AG08395 (cell line): ENCODE measurements around the gene PMEL.
"Not testable (repeated sequence)": the region's sequence is repeated elsewhere in the genome, so short reads cannot be mapped to it uniquely, and the experiment has no call there.

Experiments
- DNase-seq: peaks from one replicate; pipeline ENCODE4 v3.0.0; 2012; ENCODE audit warnings: mixed read lengths, low spot score

Gene PMEL

DNA sequence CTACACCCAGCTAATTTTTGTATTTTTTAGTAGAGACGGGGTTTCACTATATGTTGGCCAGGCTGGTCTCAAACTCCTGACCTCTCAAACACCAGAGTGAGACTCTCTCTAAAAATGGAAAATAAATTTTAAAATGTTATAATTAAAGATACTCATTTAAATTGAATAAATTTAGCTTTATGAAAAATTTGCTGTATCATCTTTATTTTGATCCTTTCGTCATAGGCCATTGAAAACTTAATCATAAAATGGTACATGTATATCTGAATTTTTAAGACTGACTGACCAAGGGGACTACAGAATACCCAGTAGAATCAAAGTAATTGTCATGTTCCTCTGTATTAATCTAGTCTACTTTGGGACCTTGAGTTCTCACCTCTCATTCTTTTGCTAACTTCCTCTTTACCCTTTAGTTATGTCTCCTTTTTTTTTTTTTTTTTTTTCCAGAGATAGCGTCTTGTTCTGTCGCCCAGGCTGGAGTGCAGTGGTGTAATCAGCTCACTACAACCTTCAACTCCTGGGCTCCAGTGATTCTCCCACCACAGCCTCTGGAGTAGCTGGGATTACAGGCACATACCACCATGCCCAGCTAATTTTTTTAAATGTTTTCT, 17.5 kb upstream of the PMEL start:
- DNase-seq, result no peak

GRCh38 chr12:55982319-55982936, 16.6 kb upstream of the PMEL start:
- DNase-seq, result no peak

GRCh38 chr12:55981882-55982281, 16.0 kb upstream of the PMEL start:
- DNase-seq, result not testable (repeated sequence)

GRCh38 chr12:55979069-55979468, 13.2 kb upstream of the PMEL start:
- no peak for DNase-seq

DNA sequence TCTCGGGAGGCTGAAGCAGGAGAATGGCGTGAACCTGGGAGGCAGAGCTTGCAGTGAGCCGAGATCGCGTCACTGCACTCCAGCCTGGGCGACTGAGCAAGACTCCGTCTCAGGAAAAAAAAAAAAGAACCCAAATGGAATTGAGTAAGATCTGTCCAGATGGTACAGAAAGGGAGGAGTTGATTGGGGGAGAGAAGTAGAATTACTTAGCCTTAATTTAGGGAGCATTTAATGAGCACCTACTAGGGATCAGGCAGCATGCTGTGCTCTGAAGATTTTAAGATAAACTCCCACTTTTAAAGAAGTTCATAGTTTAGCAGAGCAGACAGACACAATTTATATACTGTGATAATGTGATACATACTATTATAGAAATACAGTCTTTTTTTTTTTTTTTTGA, 12.6 kb upstream of the PMEL start:
- DNase-seq, result no peak

DNA sequence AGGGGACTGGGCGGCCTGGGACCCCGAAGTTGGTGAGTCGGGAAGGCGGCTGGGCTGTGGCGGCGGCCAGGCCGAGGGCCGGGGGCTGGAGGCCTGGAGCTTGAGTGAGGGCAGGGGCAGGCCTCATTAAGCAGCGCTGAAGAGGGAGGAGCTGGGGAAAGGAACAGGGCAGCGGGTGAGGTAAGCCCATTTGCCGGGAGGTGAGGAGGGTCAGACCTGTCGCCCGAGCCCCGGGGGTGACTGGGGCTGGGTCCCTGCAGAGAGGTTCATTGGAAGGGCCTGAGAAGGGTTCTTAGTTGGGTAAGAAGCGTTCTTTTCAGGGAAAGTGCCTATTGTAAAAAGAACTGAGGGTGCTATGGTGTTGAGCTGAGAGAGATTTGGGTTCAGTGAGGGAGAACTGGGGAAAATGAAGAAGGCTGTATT, 8.5 kb upstream of the PMEL start:
- peak; percentile 49 for DNase-seq

DNA sequence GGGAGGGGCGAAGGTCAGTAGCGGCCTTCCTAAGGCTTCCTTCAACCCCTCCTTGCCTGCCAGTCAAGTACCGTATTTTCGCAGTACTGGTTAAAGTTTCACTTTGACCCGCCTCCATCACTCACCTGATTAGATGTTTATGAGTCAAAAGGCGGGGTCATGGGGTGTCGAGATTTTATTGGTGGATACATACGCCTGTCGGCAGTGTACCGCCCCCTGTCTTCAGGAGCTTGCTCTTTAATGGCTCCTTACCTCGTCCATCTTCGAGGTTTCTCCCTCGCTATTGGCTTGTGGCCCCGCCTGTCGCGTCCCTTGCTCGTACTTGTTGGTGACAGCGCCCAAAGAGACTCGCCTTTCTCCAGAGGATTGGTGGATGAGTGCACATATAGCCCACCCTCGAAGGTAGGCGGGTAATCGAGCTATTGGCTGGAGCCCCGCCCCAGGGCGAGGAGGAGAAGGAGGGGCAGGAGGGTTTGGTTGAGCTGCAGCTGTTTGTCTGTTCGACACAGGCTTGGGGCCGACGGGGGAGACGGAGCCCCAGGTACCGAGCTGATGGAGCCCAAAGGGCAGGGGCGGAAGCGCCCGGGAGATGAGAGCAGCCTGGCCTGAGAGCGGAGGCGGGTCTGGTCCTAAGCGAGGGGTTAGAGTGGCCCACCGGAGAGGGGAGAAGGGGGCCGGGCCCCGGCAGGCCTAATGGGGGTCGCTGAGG, 7.9 kb upstream of the PMEL start, which contains the start of gene RAB5B:
RAB5B (plus strand) TSS at position 480 of the 709 bp plus-strand sequence. CDS start 12,883 bp downstream, outside the sequence.
- DNase-seq, result peak; percentile 97

- no peak for DNase-seq
These were observed 7.2 kb upstream of the PMEL start for GRCh38 chr12:55972911-55973598.

DNA sequence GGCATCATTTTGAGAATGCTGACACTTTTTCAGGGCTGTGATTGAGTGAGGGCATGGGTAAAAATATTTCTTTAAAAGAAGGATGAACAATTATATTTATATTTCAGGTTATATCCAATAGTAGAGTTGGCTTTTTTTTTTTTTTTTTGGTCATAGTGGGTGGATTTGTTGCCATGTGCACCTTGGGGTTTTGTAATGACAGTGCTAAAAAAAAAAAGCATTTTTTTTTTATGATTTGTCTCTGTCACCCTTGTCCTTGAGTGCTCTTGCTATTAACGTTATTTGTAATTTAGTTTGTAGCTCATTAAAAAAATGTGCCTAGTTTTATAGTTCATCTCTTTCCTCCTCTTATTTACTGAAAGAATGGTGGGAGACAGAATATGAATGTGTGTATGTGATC, 6.6 kb upstream of the PMEL start:
- no peak for DNase-seq

DNA sequence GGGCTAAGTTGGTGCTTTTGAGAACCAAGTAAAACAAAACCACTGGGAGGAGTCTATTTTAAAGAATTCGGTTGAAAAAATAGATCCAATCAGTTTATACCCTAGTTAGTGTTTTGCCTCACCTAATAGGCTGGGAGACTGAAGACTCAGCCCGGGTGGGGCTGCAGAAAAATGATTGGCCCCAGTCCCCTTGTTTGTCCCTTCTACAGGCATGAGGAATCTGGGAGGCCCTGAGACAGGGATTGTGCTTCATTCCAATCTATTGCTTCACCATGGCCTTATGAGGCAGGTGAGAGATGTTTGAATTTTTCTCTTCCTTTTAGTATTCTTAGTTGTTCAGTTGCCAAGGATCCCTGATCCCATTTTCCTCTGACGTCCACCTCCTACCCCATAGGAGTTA, 6.2 kb upstream of the PMEL start:
- DNase-seq, result peak; percentile 55

- no peak for DNase-seq
These were observed 4.9 kb upstream of the PMEL start for GRCh38 chr12:55970775-55971174.

- DNase-seq, result no peak
These were observed 3.5 kb upstream of the PMEL start for GRCh38 chr12:55969356-55969755.

GRCh38 chr12:55966408-55967281, 803 bp upstream of the PMEL start, which contains the start of gene CDK2:
Gene CDK2 (plus strand): TSS chr12:55966830. CDS start chr12:55967009, 179 bp downstream.
- DNase-seq, result peak; percentile 96

DNA sequence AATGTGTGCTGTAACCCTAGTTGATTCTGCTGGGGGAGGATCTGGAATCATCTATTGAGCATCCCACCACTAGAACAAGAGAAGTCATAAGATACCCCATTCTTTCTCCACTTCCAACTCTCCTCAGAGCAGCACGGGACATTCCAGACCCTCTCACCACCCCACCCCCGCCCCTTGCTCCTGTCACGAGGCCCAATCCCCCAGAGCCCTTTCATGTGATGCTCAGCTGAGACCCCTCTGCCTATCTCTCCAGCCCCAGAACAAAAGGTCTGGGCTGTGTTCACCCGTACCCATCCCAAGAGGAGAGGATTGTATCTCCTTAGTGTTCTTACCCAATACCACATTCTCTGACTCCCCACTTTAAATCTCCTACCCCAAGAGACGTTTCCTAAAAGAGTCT, 602 bp downstream of the PMEL start:
- no peak for DNase-seq

DNA sequence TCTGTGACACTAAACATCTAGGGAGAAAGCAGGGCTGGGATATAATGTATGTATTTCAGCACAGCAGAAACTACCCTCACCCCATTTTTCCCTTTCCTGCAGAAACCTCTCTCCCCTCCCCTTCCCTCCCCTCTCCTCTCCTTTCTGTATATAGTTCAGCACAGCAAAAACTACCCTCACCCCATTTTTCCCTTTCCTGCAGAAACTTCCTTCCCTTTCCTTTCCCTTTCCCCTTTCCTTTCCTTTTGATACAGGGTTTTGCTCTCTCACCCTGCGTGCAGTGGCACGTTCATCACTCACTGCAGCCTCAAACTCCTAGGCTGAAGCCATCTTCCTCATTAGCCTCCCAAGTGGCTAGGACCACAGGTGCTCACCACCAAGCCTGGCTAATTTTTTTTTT, 2.1 kb downstream of the PMEL start:
- DNase-seq, result no peak

DNA sequence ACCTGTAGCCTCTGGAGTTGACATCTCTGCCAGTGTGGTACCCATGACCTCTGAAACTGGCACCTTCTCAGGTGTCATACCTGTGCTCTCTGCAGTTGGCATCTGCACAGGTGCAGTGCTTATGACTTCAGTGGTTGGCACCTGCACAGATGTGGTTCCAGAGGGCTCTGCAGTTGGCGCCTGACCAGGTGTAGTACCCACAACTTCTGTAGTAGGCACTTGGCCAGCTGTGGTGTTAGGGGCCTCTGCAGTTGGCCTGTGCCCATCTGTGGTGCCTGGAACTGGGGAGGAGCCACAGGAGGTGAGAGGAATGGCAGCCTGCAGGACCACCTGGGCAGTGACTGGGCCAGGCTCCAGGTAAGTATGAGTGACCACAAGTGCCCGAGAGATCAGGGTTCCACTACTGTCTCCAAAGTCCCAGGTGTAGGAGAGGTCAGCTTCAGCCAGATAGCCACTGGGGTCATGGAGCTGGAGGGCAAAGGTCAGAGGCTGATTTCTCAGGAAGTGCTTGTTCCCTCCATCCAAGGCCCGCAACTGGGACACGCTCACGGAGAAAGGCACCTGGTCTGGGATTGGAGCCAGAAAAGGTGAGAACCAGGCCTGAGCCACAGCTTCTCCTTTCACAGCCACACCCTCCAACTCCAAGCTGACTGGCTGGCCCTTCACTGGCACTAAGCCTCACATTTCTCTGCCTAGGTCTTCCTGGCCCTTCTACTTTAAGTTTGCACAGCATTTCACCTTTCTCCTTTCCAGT, 8.6 kb downstream of the PMEL start:
- DNase-seq, result no peak

DNA sequence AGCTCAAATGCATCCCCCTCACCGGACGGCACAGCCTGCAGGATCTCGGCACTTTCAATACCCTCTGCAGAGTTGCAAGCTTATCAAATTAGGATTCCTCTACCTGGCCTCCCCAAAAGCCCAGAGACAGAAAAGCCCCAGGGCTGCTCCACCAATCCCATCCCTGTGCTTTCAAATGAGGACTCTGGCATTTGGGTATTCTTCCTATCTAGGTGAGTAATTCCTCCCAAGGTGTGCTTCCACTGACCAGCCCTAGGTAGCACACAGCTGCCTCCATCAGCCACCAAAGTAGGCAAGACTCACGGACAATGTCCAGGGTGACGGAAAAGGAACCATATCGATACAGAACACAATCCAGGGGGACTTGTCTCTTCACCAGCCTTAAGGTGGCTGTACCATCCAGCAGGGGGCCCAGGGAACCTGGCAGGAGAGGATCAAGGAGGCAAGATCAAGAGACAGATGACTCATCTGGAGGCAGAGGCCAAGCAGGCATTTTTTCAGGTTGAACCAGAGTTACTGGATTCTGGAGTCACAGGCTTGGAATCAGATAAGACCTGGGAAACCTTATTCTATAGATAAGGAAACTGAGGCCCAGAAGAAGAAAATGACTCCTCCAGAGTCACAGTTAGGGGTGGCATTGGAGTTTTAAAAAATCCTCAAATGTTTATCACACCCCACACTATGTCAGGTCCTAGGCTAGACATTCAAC, 9.9 kb downstream of the PMEL start:
- peak; percentile 71 for DNase-seq

DNA sequence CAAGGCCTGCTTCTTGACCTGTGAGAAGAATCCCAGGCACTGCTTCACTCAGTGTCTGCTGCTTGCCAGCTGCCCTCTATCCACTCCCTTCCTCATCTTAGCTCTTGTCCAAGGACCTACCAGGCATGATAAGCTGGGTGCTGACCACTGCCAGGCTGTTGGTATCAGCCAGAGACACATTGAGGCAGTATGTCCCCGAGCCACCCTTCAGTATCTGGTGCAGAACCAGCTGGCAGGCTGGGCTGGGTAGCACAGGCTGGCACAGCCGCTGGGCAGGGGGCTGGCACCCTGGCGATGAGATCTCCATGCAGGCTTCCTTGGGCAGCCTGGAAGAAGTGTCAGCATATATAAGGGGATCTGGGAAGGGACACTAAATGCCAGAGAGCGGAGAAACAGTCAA, 10.5 kb downstream of the PMEL start:
- DNase-seq, result no peak

GRCh38 chr12:55946553-55946952, 19.3 kb downstream of the PMEL start:
- DNase-seq, result no peak

DNA sequence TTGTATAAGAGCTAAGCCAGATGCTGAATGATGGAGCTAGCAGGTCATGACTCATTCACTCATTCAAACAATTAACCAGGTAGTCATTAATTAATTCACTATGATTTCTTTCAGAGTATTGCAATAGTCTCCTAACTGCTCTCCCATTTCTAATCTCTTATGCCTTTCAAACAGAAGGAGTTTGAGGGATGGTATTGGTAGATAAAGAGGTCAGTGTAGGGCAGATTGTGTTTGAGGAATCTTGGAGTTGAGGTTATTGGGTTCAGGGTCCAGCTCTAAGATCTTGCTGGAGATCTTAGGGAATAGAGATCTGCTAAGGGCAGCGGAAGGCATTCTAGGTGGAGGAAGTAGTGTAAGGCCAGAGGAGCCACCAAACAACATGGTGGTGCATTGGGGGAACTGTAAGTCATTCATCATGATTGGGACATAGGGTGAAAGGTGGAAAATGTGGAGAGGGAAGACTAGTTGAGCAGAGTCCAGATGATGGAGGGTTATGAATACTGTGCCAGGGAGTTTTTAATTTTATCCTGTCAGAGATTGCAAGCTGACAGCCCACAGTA, 23.2 kb downstream of the PMEL start:
- no peak for DNase-seq
